ENCODE measurements around the gene LYSMD3. TPM values are rescaled to one million over a fixed set of nuclear protein-coding genes. Genes with fewer than 3 reads are reported as not detected.

LYSMD3 gene
- total and polyA plus RNA-seq, 9 of the 15 experiments (the other 6 are each of a cell fraction or from before 2014, with no cell fraction given): 9.5 to 42.3 (median 20.7) TPM

DNA sequence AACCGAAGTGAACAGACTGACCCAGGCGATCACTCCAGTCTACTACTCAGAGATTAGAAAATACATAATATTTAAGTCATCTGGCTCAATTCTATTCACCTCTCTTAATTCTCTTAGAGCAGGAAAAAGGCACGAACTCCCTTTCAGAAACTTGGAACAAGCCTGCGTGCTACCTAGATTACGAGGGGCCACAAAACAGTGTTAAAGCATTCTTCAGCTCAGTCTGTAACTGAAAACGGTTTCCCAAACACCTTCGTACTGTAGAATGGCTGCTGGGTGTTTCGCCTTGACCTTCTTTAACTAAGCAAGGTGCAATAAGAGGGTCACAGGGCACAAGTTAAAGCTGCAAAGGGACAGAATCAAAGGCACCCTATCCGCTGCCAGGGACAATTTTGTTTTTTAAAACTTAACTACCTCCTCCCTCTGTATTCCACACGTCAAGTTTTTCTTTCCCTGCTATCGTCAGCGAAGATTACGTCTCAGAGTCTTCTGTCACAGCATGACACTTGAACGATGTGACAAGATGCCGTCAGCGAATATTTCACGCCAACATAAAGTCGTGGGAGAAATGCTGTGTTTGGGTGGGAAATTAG lies 687 bp downstream of the LYSMD3 start (continued):
- TF ChIP-seq ZNF584 (CRISPR knock-in tag; IDR thresholded peaks at IDR 0.05; ENCODE audit: low read depth) (no peak), FOXJ3 (CRISPR knock-in tag; IDR thresholded peaks at IDR 0.05) (no peak), NFE2 (IDR thresholded peaks at IDR 0.05; ENCODE audit: low read depth) (no peak), ZNF184 (CRISPR knock-in tag; IDR thresholded peaks at IDR 0.05) (no peak), HEY1 (CRISPR knock-in tag; IDR thresholded peaks at IDR 0.05; ENCODE audit: borderline replicate concordance) (no peak), CHD2 (IDR thresholded peaks at IDR 0.05; ENCODE audit: low read depth, low read length) (no peak), KAT7 (CRISPR knock-in tag; IDR thresholded peaks at IDR 0.05; ENCODE audit: borderline replicate concordance) (0 out of 2 replicates have a peak, but pooled peaks have one; percentile 27), KLF10 (CRISPR knock-in tag; IDR thresholded peaks at IDR 0.05) (no peak), CREB1 (IDR thresholded peaks at IDR 0.05) (peak; percentile 88), CREB1 (CRISPR knock-in tag; IDR thresholded peaks at IDR 0.05) (no peak)
- TF ChIP-seq, protein P1, sequence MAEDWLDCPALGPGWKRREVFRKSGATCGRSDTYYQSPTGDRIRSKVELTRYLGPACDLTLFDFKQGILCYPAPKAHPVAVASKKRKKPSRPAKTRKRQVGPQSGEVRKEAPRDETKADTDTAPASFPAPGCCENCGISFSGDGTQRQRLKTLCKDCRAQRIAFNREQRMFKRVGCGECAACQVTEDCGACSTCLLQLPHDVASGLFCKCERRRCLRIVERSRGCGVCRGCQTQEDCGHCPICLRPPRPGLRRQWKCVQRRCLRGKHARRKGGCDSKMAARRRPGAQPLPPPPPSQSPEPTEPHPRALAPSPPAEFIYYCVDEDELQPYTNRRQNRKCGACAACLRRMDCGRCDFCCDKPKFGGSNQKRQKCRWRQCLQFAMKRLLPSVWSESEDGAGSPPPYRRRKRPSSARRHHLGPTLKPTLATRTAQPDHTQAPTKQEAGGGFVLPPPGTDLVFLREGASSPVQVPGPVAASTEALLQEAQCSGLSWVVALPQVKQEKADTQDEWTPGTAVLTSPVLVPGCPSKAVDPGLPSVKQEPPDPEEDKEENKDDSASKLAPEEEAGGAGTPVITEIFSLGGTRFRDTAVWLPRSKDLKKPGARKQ (CRISPR knock-in tag; IDR thresholded peaks at IDR 0.05): no peak
- TF ChIP-seq, protein P2, sequence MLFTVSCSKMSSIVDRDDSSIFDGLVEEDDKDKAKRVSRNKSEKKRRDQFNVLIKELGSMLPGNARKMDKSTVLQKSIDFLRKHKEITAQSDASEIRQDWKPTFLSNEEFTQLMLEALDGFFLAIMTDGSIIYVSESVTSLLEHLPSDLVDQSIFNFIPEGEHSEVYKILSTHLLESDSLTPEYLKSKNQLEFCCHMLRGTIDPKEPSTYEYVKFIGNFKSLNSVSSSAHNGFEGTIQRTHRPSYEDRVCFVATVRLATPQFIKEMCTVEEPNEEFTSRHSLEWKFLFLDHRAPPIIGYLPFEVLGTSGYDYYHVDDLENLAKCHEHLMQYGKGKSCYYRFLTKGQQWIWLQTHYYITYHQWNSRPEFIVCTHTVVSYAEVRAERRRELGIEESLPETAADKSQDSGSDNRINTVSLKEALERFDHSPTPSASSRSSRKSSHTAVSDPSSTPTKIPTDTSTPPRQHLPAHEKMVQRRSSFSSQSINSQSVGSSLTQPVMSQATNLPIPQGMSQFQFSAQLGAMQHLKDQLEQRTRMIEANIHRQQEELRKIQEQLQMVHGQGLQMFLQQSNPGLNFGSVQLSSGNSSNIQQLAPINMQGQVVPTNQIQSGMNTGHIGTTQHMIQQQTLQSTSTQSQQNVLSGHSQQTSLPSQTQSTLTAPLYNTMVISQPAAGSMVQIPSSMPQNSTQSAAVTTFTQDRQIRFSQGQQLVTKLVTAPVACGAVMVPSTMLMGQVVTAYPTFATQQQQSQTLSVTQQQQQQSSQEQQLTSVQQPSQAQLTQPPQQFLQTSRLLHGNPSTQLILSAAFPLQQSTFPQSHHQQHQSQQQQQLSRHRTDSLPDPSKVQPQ (CRISPR knock-in tag; IDR thresholded peaks at IDR 0.05; ENCODE audit: borderline replicate concordance): no peak
- TF ChIP-seq, protein P3, sequence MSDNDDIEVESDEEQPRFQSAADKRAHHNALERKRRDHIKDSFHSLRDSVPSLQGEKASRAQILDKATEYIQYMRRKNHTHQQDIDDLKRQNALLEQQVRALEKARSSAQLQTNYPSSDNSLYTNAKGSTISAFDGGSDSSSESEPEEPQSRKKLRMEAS (CRISPR knock-in tag; IDR thresholded peaks at IDR 0.05): no peak
- TF ChIP-seq, protein P4, sequence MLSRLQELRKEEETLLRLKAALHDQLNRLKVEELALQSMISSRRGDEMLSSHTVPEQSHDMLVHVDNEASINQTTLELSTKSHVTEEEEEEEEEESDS (CRISPR knock-in tag; IDR thresholded peaks at IDR 0.05): no peak
- TF ChIP-seq, protein P5, sequence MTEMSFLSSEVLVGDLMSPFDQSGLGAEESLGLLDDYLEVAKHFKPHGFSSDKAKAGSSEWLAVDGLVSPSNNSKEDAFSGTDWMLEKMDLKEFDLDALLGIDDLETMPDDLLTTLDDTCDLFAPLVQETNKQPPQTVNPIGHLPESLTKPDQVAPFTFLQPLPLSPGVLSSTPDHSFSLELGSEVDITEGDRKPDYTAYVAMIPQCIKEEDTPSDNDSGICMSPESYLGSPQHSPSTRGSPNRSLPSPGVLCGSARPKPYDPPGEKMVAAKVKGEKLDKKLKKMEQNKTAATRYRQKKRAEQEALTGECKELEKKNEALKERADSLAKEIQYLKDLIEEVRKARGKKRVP (CRISPR knock-in tag; IDR thresholded peaks at IDR 0.05): no peak
- TF ChIP-seq, protein P6, sequence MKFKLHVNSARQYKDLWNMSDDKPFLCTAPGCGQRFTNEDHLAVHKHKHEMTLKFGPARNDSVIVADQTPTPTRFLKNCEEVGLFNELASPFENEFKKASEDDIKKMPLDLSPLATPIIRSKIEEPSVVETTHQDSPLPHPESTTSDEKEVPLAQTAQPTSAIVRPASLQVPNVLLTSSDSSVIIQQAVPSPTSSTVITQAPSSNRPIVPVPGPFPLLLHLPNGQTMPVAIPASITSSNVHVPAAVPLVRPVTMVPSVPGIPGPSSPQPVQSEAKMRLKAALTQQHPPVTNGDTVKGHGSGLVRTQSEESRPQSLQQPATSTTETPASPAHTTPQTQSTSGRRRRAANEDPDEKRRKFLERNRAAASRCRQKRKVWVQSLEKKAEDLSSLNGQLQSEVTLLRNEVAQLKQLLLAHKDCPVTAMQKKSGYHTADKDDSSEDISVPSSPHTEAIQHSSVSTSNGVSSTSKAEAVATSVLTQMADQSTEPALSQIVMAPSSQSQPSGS (CRISPR knock-in tag; IDR thresholded peaks at IDR 0.05): no peak

Data from K562 (cell line).